NK-92 (cell line): ENCODE measurements around the gene TUBA3E.
"Not testable (repeated sequence)": the region's sequence is repeated elsewhere in the genome, so short reads cannot be mapped to it uniquely, and the experiment has no call there.

Experiments
- DNase-seq: peaks from one replicate; lab custom pipeline; 2025; ENCODE audit not compliant: unreplicated experiment; lab: John Stamatoyannopoulos, UW

TUBA3E gene

DNA sequence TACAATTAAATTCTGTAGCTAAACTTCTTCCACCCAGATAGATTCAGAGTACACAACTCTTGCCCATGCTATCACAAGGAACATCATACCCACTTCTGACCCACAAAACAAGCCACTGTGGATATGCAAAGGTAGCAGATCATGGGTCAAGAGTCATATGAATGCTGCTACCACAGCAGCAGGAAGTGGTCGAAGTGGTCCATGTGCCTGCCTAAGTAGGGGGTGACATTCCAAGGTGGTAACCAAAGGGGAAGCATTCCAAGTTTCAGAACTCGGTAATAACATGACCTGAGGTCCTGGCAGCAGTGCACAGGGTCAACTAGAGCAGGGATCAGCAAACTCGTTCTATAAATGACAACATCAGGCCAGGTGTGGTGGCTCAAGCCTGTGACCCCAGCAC is 5.8 kb downstream of the TUBA3E start:
- not testable (repeated sequence) for DNase-seq

- DNase-seq: not testable (repeated sequence)
Observed at GRCh38 chr2:130191319-130191718, 6.9 kb downstream of the TUBA3E start.

DNA sequence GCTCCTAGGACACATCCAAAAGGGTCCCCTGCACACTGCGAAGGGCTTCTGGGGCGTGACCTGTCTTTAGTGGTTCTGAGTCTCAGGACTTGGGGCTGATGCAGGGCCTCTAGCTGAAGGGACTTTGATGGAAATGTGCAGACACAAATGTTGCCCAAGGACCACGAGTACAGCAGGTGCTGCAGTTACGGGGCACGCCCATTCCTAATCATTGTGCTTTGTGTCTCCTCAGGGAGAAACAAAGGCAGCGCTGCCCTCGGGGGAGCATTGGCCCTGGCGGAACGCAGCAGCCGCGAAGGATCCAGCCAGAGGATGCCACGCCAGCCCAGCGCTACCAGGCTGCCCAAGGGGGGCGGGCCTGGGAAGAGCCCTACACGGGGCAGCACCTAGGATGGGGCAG is 8.0 kb downstream of the TUBA3E start:
- DNase-seq: no peak

GRCh38 chr2:130188958-130189357 is 9.3 kb downstream of the TUBA3E start:
- DNase-seq: not testable (repeated sequence)

- not testable (repeated sequence) for DNase-seq
Observed at GRCh38 chr2:130187859-130188792, 10.1 kb downstream of the TUBA3E start.

DNA sequence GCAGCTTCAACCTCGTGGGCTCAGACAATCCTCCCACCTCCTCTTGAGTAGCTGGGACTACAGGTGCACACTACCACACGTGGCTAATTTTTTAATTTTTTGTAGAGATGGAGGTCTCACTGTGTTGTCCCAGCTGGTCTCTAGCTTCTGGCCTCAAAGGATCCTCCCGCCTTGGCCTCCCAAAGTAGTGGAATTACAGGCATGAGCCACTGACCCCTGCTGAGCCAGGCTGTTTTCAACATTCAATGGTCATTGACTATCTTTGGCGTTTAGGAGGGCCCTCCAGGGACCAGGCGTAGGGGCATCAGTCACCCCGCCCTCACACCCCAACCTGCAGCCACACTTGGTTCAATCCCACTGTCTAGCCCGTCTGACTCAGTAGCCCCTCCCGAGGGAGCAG is 11.0 kb downstream of the TUBA3E start:
- DNase-seq: no peak

GRCh38 chr2:130186391-130186790 is 11.8 kb downstream of the TUBA3E start:
- DNase-seq: no peak

DNA sequence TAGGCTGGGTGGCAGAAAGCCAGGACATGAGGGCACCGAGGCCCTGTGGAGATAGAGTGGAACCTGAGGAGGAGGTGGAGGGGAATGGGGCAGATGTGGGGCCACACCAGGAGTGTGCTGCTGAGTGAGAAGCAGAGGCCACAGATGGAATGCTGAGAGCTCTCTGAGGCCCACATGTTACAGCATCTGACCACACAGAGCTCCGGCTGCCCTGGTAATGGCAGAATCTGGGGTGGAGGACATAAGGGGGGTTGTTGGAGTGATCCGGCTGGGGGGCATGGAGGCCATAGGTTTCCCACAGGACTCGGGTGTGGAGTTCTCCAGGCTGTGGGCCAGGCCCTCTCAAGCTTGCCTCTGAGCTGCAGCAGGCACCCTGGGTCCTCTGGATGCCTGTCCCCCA is 12.3 kb downstream of the TUBA3E start:
- no peak for DNase-seq

DNA sequence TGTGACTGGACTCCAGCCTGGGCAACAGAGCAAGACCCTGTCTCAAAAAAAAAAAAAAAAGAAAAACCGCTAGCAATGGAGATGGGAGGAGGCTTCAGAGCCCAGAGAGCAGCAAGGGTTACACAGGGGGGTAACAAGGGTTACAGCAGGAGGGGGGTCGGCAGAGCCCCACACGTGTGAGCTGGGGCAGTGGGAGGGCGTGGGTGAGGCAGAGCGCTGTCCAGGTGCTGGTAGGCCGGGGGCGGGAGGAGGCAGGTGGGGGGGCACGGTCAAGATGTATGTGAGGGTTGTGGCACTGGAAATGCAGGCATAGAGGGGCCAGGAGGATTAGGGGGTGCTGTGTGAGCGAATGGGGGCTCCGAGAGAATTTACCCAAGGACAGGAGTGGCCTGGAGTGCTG is 12.8 kb downstream of the TUBA3E start:
- no peak for DNase-seq

DNA sequence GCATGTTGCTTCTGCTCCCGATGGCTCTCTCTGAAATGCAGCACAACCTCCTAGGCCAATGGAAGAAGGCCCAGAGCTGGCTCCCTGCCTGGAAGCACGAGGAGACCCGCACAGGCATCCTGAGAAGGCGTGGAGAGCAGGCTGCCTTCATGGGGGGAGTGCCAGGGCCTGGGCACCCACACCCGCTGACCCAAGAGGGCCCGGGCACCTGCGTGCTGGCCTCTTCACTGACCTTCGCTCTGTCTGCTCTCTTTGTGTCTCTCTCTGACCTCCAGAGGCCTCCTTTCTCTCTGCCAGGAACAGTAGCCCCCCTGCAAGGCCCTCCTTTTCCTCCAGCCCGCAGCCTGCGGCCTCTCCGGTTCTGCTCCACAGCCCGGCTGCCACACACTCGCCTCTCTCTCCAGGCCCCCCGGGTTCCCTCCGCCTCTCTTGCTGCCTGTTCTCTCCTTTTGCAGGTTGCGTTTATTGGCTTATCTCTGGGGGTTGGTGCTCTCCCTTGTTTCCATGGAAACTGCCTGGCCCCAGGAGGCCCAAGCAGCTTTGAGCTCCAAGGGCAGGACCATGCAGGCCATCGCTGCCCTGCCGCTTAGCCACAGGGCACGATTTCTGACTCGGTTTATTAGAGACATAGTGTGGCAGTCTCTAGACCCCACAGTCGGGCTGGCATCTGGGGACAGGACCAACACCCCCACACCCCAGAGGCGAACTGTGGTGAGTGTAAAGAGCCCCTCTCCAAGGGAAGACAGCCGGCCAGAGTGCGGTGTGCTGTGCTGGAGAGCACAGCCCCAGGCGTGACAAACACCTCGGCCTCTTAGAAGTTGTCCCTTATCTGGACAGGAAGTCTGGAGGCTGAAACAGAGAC is 14.5 kb downstream of the TUBA3E start:
- no peak for DNase-seq

DNA sequence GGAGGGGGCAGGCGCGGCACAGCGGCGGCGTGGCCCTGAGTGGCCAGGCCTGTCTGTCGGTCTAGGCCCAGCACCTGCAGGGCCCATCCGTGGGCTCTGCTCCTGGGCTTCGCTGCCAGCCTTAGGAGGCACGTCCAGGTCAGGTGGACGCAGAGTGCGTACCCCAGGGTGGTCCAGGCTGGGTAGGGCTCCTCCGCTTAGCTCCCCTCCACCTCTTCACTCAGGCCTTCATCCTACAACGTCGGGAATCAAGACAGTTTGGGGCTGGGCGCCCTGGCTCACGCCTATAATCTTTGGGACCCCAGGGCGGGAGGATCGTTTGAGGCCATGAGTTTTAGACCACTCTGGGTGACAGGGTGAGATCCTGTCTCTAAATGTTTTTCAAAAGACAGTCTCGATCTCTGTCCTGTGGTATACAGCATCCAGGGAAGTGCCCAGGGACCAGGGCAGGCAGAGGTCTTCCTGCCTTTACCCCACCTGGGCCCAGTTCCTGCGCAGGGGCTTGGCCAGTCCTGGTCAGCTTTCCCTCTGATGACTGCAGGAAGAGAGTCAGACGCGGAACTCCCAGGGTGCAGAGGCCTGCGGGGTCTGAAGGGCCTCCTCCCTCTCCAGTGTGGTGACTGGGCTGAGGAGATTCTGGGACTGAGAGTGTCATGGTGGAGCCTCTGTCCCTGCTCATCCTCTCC is 15.3 kb downstream of the TUBA3E start:
- DNase-seq: not testable (repeated sequence)

DNA sequence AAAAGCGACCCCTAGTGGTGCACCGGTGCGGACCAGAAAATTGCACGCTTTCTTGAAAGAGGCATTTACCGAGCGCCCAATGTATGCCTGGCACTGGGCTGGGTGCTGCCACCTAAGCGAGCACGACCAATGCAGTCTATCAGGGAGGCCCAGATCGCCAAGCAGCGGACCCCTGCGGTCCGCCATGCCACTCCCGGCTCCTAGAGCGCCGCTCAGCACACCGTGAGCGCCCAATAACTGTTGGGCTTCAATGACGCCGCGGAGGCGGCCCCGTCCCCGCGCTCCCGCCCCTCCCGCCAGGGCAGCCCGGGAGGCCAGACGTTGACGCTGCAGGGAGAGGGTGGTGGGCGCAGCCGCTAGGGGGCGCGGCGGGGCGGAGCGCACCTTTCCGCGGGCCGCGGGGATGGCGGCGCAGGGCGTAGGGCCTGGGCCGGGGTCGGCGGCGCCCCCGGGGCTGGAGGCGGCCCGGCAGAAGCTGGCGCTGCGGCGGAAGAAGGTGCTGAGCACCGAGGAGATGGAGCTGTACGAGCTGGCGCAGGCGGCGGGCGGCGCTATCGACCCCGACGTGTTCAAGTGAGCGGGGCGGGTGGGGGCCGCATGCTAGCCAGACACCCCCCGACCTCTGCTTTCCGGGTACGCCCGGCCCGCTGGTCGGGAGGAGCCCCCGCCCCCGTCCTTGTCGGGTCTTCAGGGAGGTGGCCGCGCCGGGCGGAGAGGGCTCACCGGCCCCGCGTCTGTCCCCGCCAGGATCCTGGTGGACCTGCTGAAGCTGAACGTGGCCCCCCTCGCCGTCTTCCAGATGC is 16.2 kb downstream of the TUBA3E start, which contains the start of gene MZT2B:
TSS of gene MZT2B (plus strand) at position 383 of the 803 bp plus-strand sequence. CDS start at position 404, 21 bp downstream.
- DNase-seq: peak; percentile 37

GRCh38 chr2:130181325-130181879 is 16.8 kb downstream of the TUBA3E start, which contains the start of gene SMPD4:
SMPD4 (minus strand) TSS chr2:130181602; CDS start chr2:130176592, 5,010 bp downstream.
- peak; percentile 80 for DNase-seq

GRCh38 chr2:130180404-130181324 is 17.6 kb downstream of the TUBA3E start:
- not testable (repeated sequence) for DNase-seq

DNA sequence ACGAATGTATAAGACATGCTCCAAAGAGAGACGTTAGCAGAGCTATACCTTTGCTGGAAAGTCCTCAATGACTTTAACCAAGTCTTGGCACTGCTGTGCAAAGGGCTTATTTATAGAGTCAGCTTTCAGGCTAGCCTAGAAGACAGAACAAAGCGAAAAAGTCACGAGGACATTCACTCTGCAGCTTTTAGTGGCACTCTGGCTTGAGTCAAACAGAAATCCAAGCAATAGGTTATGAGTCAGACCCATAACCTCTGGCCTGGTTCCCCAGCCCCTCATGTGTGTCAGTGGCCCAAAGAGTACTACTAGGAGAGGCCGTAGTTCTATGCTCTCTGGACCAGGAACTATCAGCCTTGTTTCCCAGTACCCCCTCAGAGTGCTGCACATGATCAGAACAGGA is 23.4 kb downstream of the TUBA3E start:
- not testable (repeated sequence) for DNase-seq

DNA sequence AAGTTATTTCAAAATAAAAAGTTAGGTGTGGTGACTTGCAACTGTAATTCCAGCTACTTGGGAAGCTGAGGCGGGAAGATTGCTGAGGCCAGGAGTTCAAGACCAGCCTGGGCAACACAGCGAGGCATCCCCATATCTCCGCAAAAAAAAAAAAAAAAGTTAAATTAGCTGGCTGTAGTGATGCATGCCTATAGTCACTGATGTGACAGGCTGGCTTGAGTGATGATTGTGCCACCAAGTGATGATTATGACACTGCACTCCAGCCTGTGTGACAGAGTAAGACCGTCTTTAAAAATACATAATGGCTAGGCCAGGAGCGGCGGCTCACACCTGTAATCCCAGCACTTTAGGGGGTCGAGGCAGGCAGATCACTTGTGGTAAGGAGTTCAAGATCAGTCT is 28.3 kb downstream of the TUBA3E start:
- no peak for DNase-seq

GRCh38 chr2:130169163-130169562 is 29.1 kb downstream of the TUBA3E start:
- not testable (repeated sequence) for DNase-seq

GRCh38 chr2:130166611-130167010 is 31.6 kb downstream of the TUBA3E start:
- DNase-seq: not testable (repeated sequence)
